Breast epithelium (tissue), 3 donors: Measurements from ENCODE around the gene APC.

Source experiments
- POLR2A ChIP-seq: fragments of 450-650 bp; IDR thresholded peaks from one replicate; pipeline ENCODE4 v1.6.1; 2016; ENCODE audit warnings: antibody characterized with exemption, mild to moderate bottlenecking, moderate library complexity
- TF ChIP-seq, protein P1 (sequence below), 3 donors: fragments of 450-650 bp; IDR thresholded peaks; one replicate each; pipeline ENCODE4 v1.5.1; 2016 to 2017; ENCODE audit warnings: antibody characterized with exemption in 3 of 3, mild to moderate bottlenecking in 3 of 3, moderate library complexity in 3 of 3

DNA sequence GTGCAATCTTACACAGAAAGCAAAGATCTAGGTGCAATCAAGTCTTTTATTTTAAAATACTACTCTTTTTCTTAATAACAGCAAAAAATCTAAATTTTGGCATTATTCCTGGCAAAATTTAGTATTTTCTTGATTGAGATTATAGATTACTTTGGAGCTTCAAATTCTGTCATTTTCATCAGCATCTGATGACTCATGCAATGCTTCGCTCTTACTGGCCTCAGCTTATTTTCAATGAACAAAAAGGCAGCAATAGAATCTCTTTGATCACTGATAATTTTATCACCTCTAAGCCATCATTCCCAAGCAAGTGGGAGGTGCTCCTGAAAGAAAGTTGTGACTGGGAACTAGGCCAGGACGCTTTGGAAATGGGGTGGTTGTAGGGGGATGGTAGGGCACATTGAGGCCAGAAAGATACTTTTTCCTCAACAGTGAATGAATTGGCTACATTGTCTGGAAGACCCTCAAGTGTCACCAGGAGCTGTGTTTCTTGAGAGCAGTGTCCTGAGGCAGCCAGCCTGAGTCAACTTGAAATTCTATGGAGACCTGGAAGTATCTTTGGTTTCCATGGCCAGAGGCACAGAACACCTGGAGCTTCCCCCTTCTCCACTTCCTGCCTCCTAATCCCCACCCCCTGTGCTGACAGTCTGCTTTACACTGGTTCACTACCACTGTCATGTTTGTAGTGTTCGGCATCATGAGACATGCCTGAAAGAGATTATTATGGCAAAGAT lies 46.9 kb upstream of the APC start:
- TF ChIP-seq, protein P1, sequence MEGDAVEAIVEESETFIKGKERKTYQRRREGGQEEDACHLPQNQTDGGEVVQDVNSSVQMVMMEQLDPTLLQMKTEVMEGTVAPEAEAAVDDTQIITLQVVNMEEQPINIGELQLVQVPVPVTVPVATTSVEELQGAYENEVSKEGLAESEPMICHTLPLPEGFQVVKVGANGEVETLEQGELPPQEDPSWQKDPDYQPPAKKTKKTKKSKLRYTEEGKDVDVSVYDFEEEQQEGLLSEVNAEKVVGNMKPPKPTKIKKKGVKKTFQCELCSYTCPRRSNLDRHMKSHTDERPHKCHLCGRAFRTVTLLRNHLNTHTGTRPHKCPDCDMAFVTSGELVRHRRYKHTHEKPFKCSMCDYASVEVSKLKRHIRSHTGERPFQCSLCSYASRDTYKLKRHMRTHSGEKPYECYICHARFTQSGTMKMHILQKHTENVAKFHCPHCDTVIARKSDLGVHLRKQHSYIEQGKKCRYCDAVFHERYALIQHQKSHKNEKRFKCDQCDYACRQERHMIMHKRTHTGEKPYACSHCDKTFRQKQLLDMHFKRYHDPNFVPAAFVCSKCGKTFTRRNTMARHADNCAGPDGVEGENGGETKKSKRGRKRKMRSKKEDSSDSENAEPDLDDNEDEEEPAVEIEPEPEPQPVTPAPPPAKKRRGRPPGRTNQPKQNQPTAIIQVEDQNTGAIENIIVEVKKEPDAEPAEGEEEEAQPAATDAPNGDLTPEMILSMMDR (IDR thresholded peaks at IDR 0.05): no peak
- TF ChIP-seq POLR2A: no peak
